HG03378 (cell line): ENCODE measurements around the gene SLC22A7.

Experiments used
- ATAC-seq: cut with Tn5 transposase; IDR thresholded peaks from one replicate; pipeline ENCODE4 v1.9.1; 2021; ENCODE audit warnings: mild to moderate bottlenecking, moderate library complexity; ENCODE audit not compliant: unreplicated experiment

The SLC22A7 gene

GRCh38 chr6:43264599-43265145 lies 33.4 kb upstream of the SLC22A7 start:
- ATAC-seq, result no peak

- ATAC-seq, result no peak
Measured at GRCh38 chr6:43265564-43265963, 32.5 kb upstream of the SLC22A7 start.

GRCh38 chr6:43267619-43268354 lies 30.3 kb upstream of the SLC22A7 start:
- no peak for ATAC-seq

- ATAC-seq, result no peak
Measured at GRCh38 chr6:43268355-43268700, 29.7 kb upstream of the SLC22A7 start.

- ATAC-seq, result no peak
Measured at GRCh38 chr6:43268782-43269272, 29.2 kb upstream of the SLC22A7 start.

- ATAC-seq, result no peak
Measured at GRCh38 chr6:43269273-43270007, 28.6 kb upstream of the SLC22A7 start.

- ATAC-seq, result no peak
Measured at GRCh38 chr6:43271103-43271815, 26.8 kb upstream of the SLC22A7 start.

GRCh38 chr6:43271944-43272343 lies 26.1 kb upstream of the SLC22A7 start:
- ATAC-seq, result no peak

- no peak for ATAC-seq
Measured at GRCh38 chr6:43273707-43274106, 24.4 kb upstream of the SLC22A7 start.

GRCh38 chr6:43274127-43274915 lies 23.7 kb upstream of the SLC22A7 start:
- ATAC-seq, result no peak

- ATAC-seq, result no peak
Measured at GRCh38 chr6:43274916-43275597, 23.0 kb upstream of the SLC22A7 start.

GRCh38 chr6:43275801-43276576 lies 22.1 kb upstream of the SLC22A7 start:
- no peak for ATAC-seq

- ATAC-seq, result no peak
Measured at GRCh38 chr6:43276577-43277305, 21.3 kb upstream of the SLC22A7 start.

- no peak for ATAC-seq
Measured at GRCh38 chr6:43277306-43277642, 20.8 kb upstream of the SLC22A7 start.

- ATAC-seq, result no peak
Measured at GRCh38 chr6:43277643-43278523, 20.2 kb upstream of the SLC22A7 start.

GRCh38 chr6:43278524-43279078 lies 19.5 kb upstream of the SLC22A7 start:
- no peak for ATAC-seq

GRCh38 chr6:43280234-43280633 lies 17.8 kb upstream of the SLC22A7 start:
- ATAC-seq, result no peak
